HG02642 (cell line): ENCODE results near the gene HS2ST1.
"Not testable (repeated sequence)": the region's sequence is repeated elsewhere in the genome, so short reads cannot be mapped to it uniquely, and the experiment has no call there.

ENCODE experiments used
- ATAC-seq: cut with Tn5 transposase; IDR thresholded peaks from one replicate; pipeline ENCODE4 v1.9.1; 2021; ENCODE audit warnings: mild to moderate bottlenecking; ENCODE audit not compliant: unreplicated experiment, poor library complexity

Gene HS2ST1

GRCh38 chr1:87052961-87053360 lies 138.5 kb downstream of the HS2ST1 start:
- ATAC-seq: no peak

GRCh38 chr1:87053446-87053845 lies 139.0 kb downstream of the HS2ST1 start:
- no peak for ATAC-seq

GRCh38 chr1:87056974-87057373 lies 142.5 kb downstream of the HS2ST1 start:
- ATAC-seq: no peak

GRCh38 chr1:87058343-87058649 lies 143.9 kb downstream of the HS2ST1 start:
- ATAC-seq: no peak

- ATAC-seq: peak; percentile 49
Measured at GRCh38 chr1:87061742-87062156, 147.3 kb downstream of the HS2ST1 start.

- ATAC-seq: no peak
Measured at GRCh38 chr1:87062687-87063086, 148.3 kb downstream of the HS2ST1 start.

- no peak for ATAC-seq
Measured at GRCh38 chr1:87064309-87064708, 149.9 kb downstream of the HS2ST1 start.

GRCh38 chr1:87064986-87065385 lies 150.6 kb downstream of the HS2ST1 start:
- no peak for ATAC-seq

GRCh38 chr1:87066708-87067107 lies 152.3 kb downstream of the HS2ST1 start:
- ATAC-seq: not testable (repeated sequence)

- no peak for ATAC-seq
Measured at GRCh38 chr1:87072411-87072810, 158.0 kb downstream of the HS2ST1 start.

GRCh38 chr1:87072904-87073303 lies 158.5 kb downstream of the HS2ST1 start:
- no peak for ATAC-seq

- no peak for ATAC-seq
Measured at GRCh38 chr1:87074001-87074795, 159.8 kb downstream of the HS2ST1 start.

GRCh38 chr1:87077959-87078639 lies 163.7 kb downstream of the HS2ST1 start:
- ATAC-seq: no peak

GRCh38 chr1:87084244-87084836 lies 169.9 kb downstream of the HS2ST1 start:
- no peak for ATAC-seq

- ATAC-seq: no peak
Measured at GRCh38 chr1:87086120-87086519, 171.7 kb downstream of the HS2ST1 start.

GRCh38 chr1:87089070-87089736 lies 174.8 kb downstream of the HS2ST1 start:
- no peak for ATAC-seq

- ATAC-seq: no peak
Measured at GRCh38 chr1:87089823-87090222, 175.4 kb downstream of the HS2ST1 start.

GRCh38 chr1:87091425-87091824 lies 177.0 kb downstream of the HS2ST1 start:
- no peak for ATAC-seq

- no peak for ATAC-seq
Measured at GRCh38 chr1:87092846-87093245, 178.4 kb downstream of the HS2ST1 start.

GRCh38 chr1:87093286-87093685 lies 178.9 kb downstream of the HS2ST1 start:
- no peak for ATAC-seq

- ATAC-seq: no peak
Measured at GRCh38 chr1:87094238-87094637, 179.8 kb downstream of the HS2ST1 start.
